Mucosa of rectum (tissue), 2 donors: Measurements from ENCODE around the gene CAPN11.

Experiments
- H3K27ac ChIP-seq, 2 donors: one replicate each; pipeline ENCODE4 v1.7.0; 2013; ENCODE audit warnings: inconsistent platforms in 2 of 2, low read depth in 2 of 2, low read length in 2 of 2
- H3K27me3 ChIP-seq, 2 donors: one replicate each; pipeline ENCODE4 v1.7.0; 2013; ENCODE audit warnings: low read length in 2 of 2; ENCODE audit not compliant: control insufficient read depth in 2 of 2, insufficient read depth in 2 of 2
- H3K36me3 ChIP-seq, 2 donors: one replicate each; pipeline ENCODE4 v1.7.0; 2013; ENCODE audit warnings: low read length in 2 of 2; ENCODE audit not compliant: control insufficient read depth in 2 of 2, insufficient read depth in 2 of 2
- H3K4me1 ChIP-seq, 2 donors: one replicate each; pipeline ENCODE4 v1.7.0; 2013; ENCODE audit warnings: low read length in 2 of 2, mild to moderate bottlenecking in 1 of 2; ENCODE audit not compliant: control insufficient read depth in 2 of 2, insufficient read depth in 2 of 2
- H3K4me3 ChIP-seq, 2 donors: one replicate each; pipeline ENCODE4 v1.7.0; 2013; ENCODE audit warnings: low read length in 2 of 2
- H3K9ac ChIP-seq, 2 donors: one replicate each; pipeline ENCODE4 v1.7.0; 2013; ENCODE audit warnings: low read length in 2 of 2, low read depth in 1 of 2, mild to moderate bottlenecking in 1 of 2
- H3K9me3 ChIP-seq, 2 donors: one replicate each; pipeline ENCODE4 v1.7.0; 2013; ENCODE audit warnings: low read length in 2 of 2; ENCODE audit not compliant: control insufficient read depth in 2 of 2
- donor health status: healthy.
- donor health status: Normal muscosa, but diverticular disease.

The CAPN11 gene

DNA sequence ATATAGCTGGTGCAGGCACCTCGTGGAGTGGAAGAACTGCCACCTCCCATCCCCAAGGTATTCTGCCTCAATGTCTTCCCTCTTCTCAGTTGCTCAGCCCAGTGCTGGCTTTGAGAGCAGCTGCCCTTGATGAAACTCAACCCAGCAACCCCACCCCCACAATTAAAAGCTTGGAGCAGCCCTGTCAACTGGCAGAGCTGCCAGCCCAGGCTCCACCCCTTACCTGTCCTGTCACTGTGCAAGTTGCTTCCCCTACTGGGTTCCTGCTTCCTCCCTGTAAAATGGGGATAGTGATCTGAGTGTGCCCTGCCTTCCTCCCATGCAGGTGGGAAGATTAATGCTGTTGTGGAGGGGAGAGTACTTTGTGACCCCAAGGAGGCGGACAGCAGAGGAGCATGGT lies 26.7 kb upstream of the CAPN11 start:
- Histone ChIP-seq H3K36me3 (peaks cover 13 to 18% of the 10 kb centered on the region in 2 donors), H3K9me3 (no peaks in the 10 kb centered on the region), H3K4me1 (peaks cover 22 to 35% of the 10 kb centered on the region in 2 donors), H3K27me3 (no peaks in the 10 kb centered on the region), H3K9ac (peak overlapping the region in 1 of 2 donors; percentile 6), H3K27ac (peak overlapping the region; percentile 84 to 88), H3K4me3 (peak overlapping the region; percentile 20 to 35)

DNA sequence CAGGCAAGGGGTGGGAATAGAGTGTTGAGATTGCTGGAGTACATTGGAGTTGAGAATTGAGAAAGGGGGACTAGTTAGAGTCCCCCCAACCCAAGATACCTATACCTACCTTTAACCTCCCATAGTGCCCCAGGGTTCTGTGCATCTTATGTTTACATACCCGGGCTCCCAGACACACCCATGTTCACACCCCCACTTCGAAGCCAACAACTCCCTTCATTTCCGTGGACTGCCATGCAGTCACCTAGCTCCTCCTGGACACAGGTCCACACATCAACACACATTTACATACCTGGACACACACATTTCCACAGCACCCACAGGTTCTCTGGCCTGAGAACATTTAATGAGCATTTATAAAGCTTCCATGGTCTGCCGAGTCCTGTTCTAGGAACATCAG lies 26.1 kb upstream of the CAPN11 start:
- Histone ChIP-seq H3K9me3 (no peaks in the 10 kb centered on the region), H3K9ac (peak overlapping the region in 1 of 2 donors; percentile 25), H3K36me3 (peaks cover 18 to 23% of the 10 kb centered on the region in 2 donors), H3K27ac (peak overlapping the region; percentile 84 to 88), H3K27me3 (no peaks in the 10 kb centered on the region), H3K4me1 (peaks cover 22 to 35% of the 10 kb centered on the region in 2 donors), H3K4me3 (peak overlapping the region; percentile 5 to 20)

DNA sequence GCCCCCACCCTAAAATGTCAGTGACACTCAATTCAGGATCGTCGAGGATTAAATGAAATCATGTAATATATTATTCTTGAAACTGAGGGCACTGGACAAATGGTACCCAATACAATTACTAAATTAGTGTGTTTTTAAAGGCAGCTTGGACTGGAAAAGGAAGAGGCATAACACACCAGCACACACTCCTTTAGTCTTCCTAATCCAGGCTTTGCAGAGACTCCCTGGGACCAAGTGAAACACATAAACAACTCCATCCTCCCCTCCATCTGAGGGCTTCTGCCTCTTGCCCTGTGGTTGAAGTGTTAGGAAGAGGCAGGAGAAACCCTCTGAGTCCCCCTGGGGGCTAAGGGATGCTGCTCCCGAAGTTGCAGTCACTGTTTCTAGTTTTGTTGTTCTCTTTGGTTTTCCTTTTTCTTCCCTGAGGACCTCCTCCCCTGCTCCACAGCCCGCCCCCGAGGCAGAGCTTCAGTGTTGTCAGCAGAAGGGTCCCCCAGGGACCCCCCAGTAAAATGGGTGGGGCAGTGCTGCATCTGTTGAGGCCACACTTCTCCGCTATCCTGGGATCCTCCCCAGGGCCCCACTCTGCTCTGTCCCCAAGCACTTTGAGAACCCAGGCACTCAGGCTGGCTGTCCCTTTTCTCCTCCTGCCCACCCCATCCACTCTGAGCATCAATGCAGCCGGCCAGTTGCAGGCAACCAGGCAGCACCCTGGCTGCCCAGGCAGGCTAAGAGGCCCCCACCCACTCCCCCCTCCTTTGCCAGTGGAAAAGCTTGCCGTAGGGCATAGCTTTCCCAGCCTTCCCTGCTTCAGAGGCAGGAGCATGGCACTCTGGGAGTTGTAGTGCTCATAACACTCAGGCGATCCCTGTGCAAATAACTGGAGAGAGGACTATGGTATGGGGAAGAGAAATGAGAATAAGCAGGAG lies 25.4 kb upstream of the CAPN11 start:
- Histone ChIP-seq H3K4me1 (peaks cover 21 to 34% of the 10 kb centered on the region in 2 donors), H3K27ac (peak overlapping the region; percentile 84 to 88), H3K9ac (peak overlapping the region in 1 of 2 donors; percentile 25), H3K27me3 (no peaks in the 10 kb centered on the region), H3K9me3 (no peaks in the 10 kb centered on the region), H3K36me3 (peaks cover 18 to 23% of the 10 kb centered on the region in 2 donors), H3K4me3 (peak overlapping the region in 1 of 2 donors; percentile 26)

DNA sequence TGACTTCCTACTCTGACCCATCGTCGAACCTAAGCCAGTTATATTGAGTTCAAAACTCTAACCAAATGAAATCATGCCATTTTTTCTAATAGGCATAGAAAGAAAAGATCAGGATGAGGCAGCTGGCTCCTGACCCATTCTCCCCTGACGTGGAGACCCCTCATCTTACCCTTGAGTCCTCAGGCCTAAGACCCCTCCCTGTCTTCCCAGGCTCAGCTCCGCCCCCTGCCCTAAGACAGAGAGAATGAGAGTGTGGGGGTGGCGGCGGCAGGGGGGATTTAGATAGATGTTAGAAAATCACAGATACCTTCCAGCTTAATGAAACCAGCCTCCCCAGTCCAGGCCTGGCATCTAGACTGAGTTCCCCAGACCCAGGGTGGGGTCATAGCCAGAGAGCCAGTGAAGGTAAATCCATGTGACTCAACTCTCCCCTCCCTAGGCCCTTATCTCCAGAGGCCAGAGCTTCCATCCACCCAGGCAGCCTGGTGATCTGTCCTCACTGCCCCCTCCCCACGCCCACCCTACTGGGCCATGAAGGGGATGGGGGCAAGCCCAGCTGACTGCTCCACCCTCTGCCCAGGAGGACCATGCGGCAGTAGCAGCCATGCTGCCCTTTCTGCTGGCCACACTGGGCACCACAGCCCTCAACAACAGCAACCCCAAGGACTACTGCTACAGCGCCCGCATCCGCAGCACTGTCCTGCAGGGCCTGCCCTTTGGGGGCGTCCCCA lies 24.5 kb upstream of the CAPN11 start:
- Histone ChIP-seq H3K9me3 (no peaks in the 10 kb centered on the region), H3K4me3 (peak overlapping the region in 1 of 2 donors; percentile 26), H3K27ac (peak overlapping the region; percentile 70 to 84), H3K9ac (peak overlapping the region in 1 of 2 donors; percentile 15), H3K27me3 (no peaks in the 10 kb centered on the region), H3K4me1 (peaks cover 17 to 27% of the 10 kb centered on the region in 2 donors), H3K36me3 (peaks cover 18 to 28% of the 10 kb centered on the region in 2 donors)

- Histone ChIP-seq H3K9ac (no peak overlapping the region), H3K36me3 (peaks cover 29 to 38% of the 10 kb centered on the region in 2 donors), H3K4me3 (no peak overlapping the region), H3K4me1 (peaks cover 17 to 27% of the 10 kb centered on the region in 2 donors), H3K27ac (no peak overlapping the region), H3K27me3 (no peaks in the 10 kb centered on the region), H3K9me3 (no peaks in the 10 kb centered on the region)
Measured at GRCh38 chr6:44135173-44135758, 23.4 kb upstream of the CAPN11 start.

DNA sequence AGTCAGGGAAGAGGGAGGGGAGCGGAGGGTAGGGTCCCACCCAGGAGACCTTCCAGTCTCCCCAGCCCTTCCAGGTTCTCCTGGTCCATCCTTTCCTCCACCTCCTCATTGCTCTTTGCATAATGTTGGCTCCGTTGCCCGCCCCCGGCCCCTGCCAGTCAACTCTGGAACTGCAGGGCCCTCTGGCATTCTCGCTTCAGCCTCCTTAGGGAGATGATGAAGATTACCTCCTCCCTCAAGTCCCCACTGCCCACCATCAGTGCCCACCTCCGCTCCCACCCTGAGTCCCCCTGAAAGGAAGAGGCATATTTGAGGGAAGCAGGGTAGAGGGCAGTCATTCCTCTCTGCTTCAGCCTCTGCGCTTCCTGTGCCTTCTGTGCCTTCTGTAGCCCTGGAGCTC lies 22.7 kb upstream of the CAPN11 start:
- H3K36me3 ChIP-seq: peaks cover 35 to 43% of the 10 kb centered on the region in 2 donors

DNA sequence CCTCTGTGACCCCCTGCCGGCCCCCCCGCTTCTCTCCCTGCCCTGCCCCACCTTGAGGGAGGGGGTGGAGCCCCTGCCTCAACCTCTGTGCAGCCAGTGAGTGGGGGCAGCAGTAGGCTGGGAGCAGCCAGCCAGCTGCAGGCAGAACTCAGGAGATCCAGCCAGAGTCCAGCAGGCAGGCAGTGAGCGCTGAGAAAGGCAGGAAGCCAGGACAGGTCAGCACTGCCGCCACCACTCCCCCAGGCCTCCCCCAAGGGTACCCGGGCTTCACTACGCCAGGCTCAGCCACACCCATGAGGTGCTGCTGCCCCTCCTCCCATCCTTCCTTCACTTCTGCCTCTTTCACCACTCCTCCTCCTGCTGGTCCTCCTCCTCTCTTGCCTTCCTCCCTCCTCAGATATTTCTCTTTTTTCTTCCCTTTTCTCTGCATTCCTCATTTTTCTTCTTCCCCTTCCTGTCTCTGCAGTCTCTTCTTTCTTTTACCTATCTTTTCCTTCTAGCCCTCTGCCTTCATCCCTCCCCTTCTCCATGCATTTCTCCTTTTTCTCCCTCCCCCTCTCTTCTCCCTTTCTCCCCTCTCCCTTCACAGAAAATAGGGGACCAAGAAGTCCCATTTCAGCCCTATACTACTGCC lies 19.8 kb upstream of the CAPN11 start:
- no peaks in the 10 kb centered on the region for H3K9me3 ChIP-seq
- H3K9ac ChIP-seq: no peak overlapping the region
- no peak overlapping the region for H3K27ac ChIP-seq
- H3K27me3 ChIP-seq: no peaks in the 10 kb centered on the region
- H3K4me1 ChIP-seq: peaks cover 0 to 6% of the 10 kb centered on the region in 2 donors
- H3K4me3 ChIP-seq: no peak overlapping the region
- H3K36me3 ChIP-seq: peaks cover 48 to 58% of the 10 kb centered on the region in 2 donors

More for the DNA sequence above, 22.7 kb upstream of the CAPN11 start:
- no peak overlapping the region for H3K27ac ChIP-seq
- H3K27me3 ChIP-seq: no peaks in the 10 kb centered on the region
- H3K4me3 ChIP-seq: no peak overlapping the region
- no peak overlapping the region for H3K9ac ChIP-seq
- no peaks in the 10 kb centered on the region for H3K9me3 ChIP-seq
- H3K4me1 ChIP-seq: peaks cover 17 to 27% of the 10 kb centered on the region in 2 donors

DNA sequence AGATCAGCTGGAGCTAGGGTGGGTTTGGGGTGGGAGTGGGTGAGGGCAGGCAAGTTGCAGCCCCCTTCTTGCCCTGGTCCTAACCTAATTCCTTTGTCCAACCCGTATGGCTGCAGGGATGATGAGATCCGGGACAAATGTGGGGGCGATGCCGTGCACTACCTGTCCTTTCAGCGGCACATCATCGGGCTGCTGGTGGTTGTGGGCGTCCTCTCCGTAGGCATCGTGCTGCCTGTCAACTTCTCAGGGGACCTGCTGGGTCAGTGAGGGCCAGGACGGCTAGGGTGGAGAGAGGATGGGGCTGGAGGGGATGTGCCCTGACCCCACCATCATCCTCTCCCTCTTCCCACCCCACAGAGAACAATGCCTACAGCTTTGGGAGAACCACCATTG lies 19.3 kb upstream of the CAPN11 start:
- Histone ChIP-seq H3K36me3 (peaks cover 48 to 62% of the 10 kb centered on the region in 2 donors), H3K27ac (no peak overlapping the region), H3K9me3 (no peaks in the 10 kb centered on the region), H3K4me3 (no peak overlapping the region), H3K9ac (no peak overlapping the region), H3K27me3 (no peaks in the 10 kb centered on the region), H3K4me1 (peaks cover 0 to under 1% of the 10 kb centered on the region in 2 donors)

DNA sequence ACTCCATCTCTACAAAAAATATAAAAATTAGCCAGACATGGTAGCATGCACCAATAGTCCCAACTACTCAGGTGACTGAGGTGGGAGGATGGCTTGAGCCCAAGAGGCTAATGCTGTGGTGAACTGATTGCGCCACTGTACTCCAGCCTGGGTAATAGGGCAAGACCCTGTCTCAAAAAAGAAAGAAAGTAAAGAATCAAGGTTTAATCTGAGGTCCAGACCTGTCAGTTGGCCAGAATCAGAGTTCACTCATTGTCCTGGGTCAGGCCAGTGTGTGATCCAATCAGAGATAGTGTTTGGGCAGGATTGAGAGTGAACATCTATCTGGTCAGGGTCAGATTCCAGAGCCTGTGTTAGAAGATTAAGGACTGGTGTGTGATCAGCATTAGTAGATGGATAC lies 15.8 kb upstream of the CAPN11 start:
- peaks cover 49 to 60% of the 10 kb centered on the region in 2 donors for H3K36me3 ChIP-seq
- no peak overlapping the region for H3K27ac ChIP-seq
- H3K27me3 ChIP-seq: no peaks in the 10 kb centered on the region
- no peak overlapping the region for H3K9ac ChIP-seq
- H3K4me3 ChIP-seq: no peak overlapping the region
- H3K4me1 ChIP-seq: no peaks in the 10 kb centered on the region
- H3K9me3 ChIP-seq: no peaks in the 10 kb centered on the region
